ENCODE results near the gene RABEPK.
"Not testable (repeated sequence)": the region's sequence is repeated elsewhere in the genome, so short reads cannot be mapped to it uniquely, and the experiment has no call there.

Gene RABEPK

DNA sequence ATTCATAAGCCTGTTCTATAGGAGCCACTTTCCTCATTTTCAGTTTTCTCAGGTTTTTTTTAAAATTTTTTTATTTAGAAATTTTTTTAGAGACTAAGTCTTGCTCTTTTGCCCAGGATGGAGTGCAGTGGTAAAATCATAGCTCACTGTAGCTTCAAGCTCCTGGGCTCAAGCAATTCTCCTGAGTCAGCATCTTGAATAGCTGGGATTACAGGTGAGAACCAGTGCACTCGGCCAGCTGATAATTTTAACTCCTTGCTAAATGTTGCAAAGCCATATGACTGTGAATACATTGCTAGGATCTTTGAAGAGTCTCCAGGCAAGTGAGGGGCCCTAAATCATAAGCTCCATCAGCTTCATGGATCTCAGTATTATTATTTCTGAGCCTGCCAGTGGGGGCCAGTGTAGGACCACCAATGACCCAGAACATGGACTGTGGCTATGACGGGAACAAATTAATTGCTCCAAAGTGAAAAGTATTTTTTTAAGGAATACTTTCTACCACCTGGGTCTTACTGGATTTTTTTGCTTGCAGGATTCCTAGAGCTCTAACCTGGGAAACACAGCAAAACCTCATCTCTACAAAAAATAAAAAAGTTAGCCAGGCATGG is 55.5 kb downstream of the RABEPK start:
- DNase-seq = peak in 1 of 2 experiments; percentile 10

DNA sequence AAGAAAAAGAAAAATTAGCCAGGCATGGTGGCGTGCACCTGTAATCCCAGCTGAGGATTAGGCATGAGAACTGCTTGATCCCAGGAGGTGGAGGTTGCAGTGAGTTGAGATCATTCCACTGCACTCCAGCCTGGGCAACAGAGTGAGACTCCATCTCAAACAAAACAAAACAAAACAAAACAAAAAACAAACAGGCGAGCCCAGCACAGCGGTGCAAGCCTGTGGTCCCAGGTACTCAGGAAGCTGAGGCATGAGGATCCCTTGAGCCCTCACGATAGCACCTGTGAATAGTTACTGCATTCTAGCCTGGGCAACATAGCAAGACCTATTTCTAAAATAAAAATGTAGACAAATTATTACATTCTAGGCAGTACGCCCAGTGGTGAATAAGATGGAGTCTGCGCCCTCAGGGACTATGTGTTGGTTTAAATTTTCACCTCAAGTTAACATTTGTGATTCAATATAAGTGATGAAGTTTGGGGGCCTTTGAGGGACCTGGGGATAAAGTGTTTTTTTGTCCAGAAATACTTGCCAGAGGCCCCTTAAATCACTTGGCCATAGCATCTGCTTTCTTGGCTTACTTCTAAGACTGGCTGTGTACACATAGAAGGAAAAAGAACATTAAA is 57.9 kb downstream of the RABEPK start:
- DNase-seq = no peak

- DNase-seq = no peak
These were observed 58.6 kb downstream of the RABEPK start for GRCh38 chr9:125258832-125259534.

DNA sequence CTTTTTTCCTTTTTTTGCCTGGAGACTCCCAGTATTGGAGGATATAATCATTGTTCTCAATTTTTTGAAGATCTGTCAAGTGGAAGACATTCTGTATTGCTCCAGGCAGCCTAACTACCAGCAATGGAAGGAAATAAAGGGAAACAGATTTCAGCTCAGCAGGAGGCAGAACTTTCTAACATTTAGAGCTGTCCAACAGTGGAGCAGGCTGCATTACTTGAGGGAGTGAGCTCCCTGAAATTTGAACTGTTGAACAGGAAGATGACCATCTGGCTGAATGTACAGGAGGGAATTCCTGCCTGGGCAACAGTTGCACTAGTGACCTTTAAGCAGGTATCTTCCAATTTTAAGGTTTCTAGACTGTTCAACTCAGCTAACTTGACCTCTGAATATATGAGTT is 60.2 kb downstream of the RABEPK start:
- no peak for DNase-seq

DNA sequence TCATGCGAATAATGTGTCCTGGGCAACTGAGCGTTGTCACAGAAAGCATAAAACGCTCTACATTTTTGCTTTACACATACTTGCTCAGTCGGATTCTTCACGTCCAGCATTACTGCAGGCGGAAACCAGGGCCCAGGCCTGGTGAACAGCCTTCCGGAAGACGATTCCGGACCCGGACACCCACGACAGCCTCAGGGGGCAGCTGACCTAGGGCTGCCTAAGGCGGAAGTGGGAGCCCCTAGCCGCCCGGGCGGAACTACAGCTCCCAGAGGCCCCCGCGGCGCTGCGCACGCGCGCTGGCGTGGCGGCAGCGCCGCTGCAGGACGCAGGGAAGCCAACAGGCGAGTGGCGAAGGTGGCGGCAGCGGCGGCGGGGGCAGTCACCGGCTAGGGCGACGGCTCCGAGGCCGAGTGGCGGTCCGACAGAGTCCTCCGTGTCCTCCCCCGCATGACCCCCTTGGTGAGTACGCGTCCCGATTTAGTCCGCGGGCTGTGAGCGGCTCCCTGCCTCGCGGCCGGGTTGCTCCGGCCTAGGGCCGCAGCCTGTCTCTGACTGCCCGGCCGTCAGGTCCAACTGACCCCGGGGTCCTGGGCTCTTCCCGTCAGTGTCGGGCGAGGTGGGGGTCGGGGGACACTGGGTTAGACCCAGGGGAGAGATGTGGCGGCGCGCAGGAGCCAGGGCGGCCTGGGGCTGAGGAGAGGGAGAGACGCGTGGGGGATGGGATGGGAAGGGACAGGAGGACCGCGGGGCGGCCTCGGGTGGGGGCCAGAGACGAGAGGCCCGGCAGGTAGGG is 61.4 kb downstream of the RABEPK start, which contains the start of gene GAPVD1:
Gene GAPVD1, plus strand, starts transcription at position 326 of the 793 bp plus-strand sequence. CDS start 37,096 bp downstream, outside the sequence.
- peak; percentile 93 to 95 for DNase-seq

GRCh38 chr9:125262294-125262991 is 62.1 kb downstream of the RABEPK start:
- DNase-seq = peak in 1 of 2 experiments; percentile 43

- DNase-seq = not testable (repeated sequence)
These were observed 63.7 kb downstream of the RABEPK start for GRCh38 chr9:125264068-125264467.

- DNase-seq = no peak
These were observed 68.2 kb downstream of the RABEPK start for GRCh38 chr9:125268394-125269013.

GRCh38 chr9:125269014-125269397 is 68.7 kb downstream of the RABEPK start:
- no peak for DNase-seq

DNA sequence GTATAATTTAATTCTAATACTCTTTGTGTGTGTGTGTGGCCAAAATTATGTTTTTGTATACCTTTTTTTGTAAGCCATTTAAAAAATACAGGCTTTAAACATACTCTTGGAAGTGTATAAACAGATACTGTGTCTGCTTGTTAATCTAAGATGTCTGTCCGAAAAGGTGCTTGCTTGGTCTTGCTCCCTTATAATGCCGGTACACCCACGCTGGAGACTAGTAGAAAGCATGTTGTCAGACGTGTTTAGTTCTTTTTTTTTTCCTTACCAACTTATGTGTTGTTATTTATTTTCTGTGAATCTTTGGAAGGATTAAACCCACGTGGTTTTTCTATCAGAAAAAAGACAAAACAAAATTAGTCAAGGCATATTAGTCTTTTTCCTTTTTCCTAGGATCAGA is 70.7 kb downstream of the RABEPK start:
- no peak for DNase-seq

- no peak for DNase-seq
These were observed 72.4 kb downstream of the RABEPK start for GRCh38 chr9:125272697-125273096.

DNA sequence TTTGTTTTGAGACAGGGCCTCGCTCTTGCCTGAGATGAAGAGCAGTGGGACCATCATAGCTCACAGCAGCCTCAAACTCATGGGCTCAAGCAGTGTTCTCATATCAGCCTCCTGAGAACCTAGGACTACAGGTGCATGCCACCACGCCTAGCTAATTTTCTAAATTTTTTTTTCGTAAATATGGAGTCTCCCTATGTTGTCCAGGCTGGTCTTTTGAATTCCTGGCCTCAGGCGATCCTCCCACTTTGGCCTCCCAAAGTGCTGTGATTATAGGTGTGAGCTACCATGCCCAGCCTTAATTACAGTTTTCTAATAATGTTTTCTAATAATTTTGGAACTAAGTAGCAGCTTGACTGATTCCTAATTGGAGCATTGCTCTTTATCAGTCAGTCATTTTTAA is 76.4 kb downstream of the RABEPK start:
- DNase-seq = no peak

DNA sequence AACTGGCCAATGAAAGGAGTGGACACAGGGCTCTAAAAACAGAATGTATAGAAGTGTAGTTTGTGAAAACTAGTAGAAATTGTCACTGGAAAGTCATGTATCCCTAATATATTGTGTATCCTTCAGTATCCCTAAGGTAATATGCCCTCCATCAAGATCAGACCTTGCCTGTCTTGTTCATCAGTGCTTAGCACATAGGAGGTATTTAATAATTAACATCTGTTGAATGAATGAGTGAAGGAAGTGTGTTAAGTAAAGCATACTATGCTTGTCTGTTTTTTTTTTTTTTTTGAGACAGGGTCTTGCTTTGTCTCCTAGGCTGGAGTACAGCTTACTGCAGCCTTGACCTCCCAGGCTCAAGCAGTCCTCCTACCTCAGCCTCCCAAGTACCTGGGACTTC is 77.1 kb downstream of the RABEPK start:
- no peak for DNase-seq

DNA sequence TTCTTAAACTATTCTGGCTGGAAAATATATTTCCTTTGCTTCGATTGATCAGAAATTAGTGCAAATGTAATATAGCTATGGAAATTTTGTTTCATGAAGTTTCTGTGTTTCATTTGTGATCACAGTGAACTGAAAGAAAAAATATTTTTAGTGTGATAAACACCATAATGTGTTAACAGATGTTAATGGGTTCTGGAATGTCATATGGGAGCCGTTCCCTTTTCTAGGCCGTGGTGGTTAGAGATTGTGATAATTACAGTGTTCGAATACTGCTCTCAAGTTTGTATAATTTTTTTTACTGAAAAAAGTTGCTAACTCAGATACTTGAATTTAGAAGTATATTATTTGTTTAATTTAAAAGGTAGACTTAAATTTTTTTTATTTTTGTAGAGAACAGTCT is 80.6 kb downstream of the RABEPK start:
- DNase-seq = no peak
